C1 segment of cervical spinal cord (tissue), 14 donors: ENCODE measurements around the gene GLRX3.
"Not testable (repeated sequence)": the region's sequence is repeated elsewhere in the genome, so short reads cannot be mapped to it uniquely, and the experiment has no call there.

Source experiments
- DNase-seq, 14 donors: peaks; one replicate each; lab custom pipeline; 2025; lab: John Stamatoyannopoulos, UW

Gene GLRX3

GRCh38 chr10:130136226-130137089, at the start of gene GLRX3:
GLRX3 (plus strand) TSS chr10:130136391; CDS start chr10:130136421, 30 bp downstream.
- peak in 13 of 14 donors; percentile 30 to 87 (median 63) for DNase-seq

GRCh38 chr10:130090565-130090964, 45.6 kb upstream of the GLRX3 start:
- not testable (repeated sequence) for DNase-seq

GRCh38 chr10:130099344-130099743, 36.8 kb upstream of the GLRX3 start:
- DNase-seq, result no peak

GRCh38 chr10:130105724-130106123, 30.5 kb upstream of the GLRX3 start:
- no peak for DNase-seq

- DNase-seq, result not testable (repeated sequence)
Measured at GRCh38 chr10:130108146-130108545, 28.0 kb upstream of the GLRX3 start.

- no peak for DNase-seq
Measured at GRCh38 chr10:130108934-130109604, 27.1 kb upstream of the GLRX3 start.

GRCh38 chr10:130109796-130110245, 26.4 kb upstream of the GLRX3 start:
- DNase-seq, result peak in 12 of 14 donors; percentile 36 to 76 (median 59)

GRCh38 chr10:130110246-130111112, 25.7 kb upstream of the GLRX3 start, which contains the start of gene C10orf143:
C10orf143 (minus strand) TSS chr10:130110830; CDS start chr10:130110772, 58 bp downstream.
- DNase-seq, result peak; percentile 95 to 100 (median 99)

- peak; percentile 91 to 100 (median 98) for DNase-seq
Measured at GRCh38 chr10:130111113-130111851, 24.9 kb upstream of the GLRX3 start.

GRCh38 chr10:130111852-130112180, 24.4 kb upstream of the GLRX3 start:
- DNase-seq, result no peak

GRCh38 chr10:130112821-130113220, 23.4 kb upstream of the GLRX3 start:
- no peak for DNase-seq

GRCh38 chr10:130116942-130117341, 19.2 kb upstream of the GLRX3 start:
- not testable (repeated sequence) for DNase-seq

GRCh38 chr10:130117535-130117934, 18.7 kb upstream of the GLRX3 start:
- DNase-seq, result not testable (repeated sequence)

GRCh38 chr10:130121486-130122079, 14.6 kb upstream of the GLRX3 start:
- no peak for DNase-seq

GRCh38 chr10:130127364-130128061, 8.7 kb upstream of the GLRX3 start:
- peak in 7 of 14 donors; percentile 2 to 21 (median 14) for DNase-seq

- DNase-seq, result no peak
Measured at GRCh38 chr10:130128062-130128781, 8.0 kb upstream of the GLRX3 start.

GRCh38 chr10:130128922-130129321, 7.3 kb upstream of the GLRX3 start:
- DNase-seq, result no peak

- DNase-seq, result no peak
Measured at GRCh38 chr10:130135676-130136225, 440 bp upstream of the GLRX3 start.

- no peak for DNase-seq
Measured at GRCh38 chr10:130137090-130137448, 878 bp downstream of the GLRX3 start.
